Tongue (tissue), 2 donors: ENCODE measurements around the gene STAC2. TPM values are rescaled to one million over a fixed set of nuclear protein-coding genes. Genes with fewer than 3 reads are reported as not detected.

Experiments used
- DNase-seq: peaks from one replicate; pipeline ENCODE4 v3.0.0-alpha.2; 2015
- total RNA-seq: library from RNA; depleted of rRNA; stranded (reverse); fragments of >200 nt; gene quantifications from one replicate; pipeline ENCODE4 v1.2.3, GENCODE V29; 2014

The STAC2 gene
- total RNA-seq, 1 donor from 2014 or later: 0.41 TPM

DNA sequence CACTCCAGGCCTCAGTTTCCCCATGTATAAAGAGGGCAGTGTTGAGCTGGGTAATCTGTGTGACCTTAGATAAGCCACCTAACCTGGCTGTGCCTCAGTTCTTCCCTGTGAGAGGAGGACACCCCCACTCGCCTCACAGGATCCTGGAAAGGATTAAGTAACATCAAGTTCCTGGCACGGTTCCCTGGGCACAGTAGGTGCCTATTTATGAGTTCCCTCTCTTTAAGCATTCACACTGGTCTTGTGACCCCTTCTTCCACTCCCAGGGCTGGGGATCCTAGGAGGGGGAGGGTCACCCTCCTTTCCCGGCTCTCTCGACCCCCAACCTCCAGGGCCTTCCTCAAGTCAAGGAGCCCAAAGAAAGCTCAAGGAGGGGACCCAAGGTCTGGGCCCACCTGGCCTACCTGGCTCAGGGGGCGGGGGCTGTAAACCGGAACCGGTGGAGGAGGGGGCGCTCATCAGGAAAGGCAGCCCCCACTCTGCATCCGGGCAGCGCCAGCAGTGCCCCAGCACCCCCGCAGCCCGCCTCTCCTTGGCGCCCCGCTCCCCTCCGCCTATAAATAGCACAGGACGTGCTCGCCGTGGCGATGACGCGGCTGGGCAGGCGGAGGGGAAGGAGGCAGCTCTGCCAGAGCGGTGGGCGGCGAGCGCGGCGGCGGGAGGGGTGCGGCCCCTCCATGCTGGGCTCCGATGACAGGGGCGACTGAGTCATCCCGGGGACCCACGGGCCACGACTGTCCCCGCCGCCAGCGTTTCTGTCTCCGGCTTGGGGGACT lies 16.2 kb downstream of the STAC2 start:
- DNase-seq: peak; percentile 81

- peak; percentile 70 for DNase-seq
Observed at GRCh38 chr17:39208893-39209292, 16.9 kb downstream of the STAC2 start.

GRCh38 chr17:39208136-39208535 lies 17.6 kb downstream of the STAC2 start:
- no peak for DNase-seq

DNA sequence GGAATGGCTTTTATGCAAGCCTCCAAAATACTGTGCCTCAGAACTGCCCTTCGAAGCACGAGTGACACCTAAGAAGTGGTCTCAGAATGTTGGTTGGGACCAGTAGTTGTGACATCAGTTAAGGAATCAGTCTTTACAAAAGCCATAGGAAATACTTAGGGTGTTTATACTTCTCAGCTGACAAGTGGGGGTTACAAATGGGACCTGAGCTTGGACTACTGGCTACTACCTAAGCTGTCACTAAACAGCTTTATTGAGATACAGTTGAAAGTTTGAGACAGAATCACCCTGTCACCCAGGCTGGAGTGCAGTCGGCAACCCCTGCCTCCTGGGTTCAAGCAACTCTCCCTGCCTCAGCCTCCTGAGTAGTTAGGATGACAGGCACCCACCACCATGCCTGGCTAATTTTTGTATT lies 20.6 kb downstream of the STAC2 start:
- DNase-seq: no peak

GRCh38 chr17:39204245-39204644 lies 21.5 kb downstream of the STAC2 start:
- no peak for DNase-seq

GRCh38 chr17:39200957-39201510 lies 24.7 kb downstream of the STAC2 start:
- no peak for DNase-seq

DNA sequence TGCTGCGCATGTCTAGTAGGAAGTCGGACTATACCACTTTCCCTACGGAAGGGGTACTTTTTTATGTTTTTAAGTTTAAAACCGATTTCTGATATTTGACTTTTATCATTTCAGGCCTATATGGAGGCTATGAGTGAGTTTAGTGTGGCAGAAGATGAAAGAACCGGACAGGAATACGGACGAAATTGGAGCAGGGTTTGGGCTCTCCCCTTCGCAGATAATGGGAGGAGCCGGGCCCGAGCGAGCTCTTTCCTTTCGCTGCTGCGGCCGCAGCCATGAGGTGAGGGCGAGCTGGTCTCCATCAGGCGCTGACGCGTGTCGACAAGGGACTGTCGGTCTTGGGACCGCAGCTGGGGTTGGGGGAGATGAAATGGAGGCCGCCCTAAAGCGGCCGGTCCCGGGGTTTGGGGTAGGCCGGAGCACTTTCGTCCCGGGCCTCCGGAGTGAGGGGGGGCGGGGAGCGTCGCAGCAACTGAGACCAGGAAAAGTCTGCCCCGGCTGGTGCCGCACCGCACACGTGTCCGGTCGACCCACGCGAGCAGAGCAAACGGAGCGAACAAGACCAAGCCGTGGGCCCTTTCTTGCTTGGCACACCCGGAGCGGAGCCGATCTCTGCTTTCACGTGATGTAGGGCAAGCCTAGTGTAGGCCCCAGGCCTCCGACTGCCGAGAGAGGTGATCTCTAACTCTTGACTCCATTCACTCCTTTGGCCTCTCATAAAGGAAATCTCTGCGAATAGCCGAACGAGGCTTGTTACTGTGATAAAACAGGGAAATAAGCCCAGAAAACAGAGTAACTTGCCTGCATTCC lies 25.5 kb downstream of the STAC2 start, which contains the start of gene RPL19:
Gene RPL19 (plus strand): TSS at position 214 of the 810 bp plus-strand sequence. CDS start 62 bp downstream, at position 276.
- no peak for DNase-seq

GRCh38 chr17:39199820-39200069 lies 26.0 kb downstream of the STAC2 start:
- peak; percentile 97 for DNase-seq

DNA sequence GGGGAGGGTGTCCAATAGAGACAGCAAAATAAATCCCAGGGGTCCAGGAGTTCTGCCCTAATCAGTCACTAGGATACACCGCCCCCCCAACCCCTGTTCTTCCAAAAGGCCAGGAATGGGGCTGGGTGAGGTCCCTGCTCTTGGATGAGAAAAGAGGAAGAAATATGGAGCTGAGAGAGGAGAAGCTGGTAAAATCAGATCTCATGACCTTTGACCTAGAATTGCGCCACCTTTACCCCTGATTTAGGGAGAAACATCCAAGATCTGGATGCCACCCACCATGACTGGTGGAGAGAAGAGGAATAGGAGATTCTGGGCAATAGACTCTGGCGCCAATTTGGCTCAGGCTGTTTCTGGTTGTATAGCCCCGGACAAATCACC lies 27.6 kb downstream of the STAC2 start:
- no peak for DNase-seq

GRCh38 chr17:39197380-39198185 lies 28.2 kb downstream of the STAC2 start, which contains the start of gene CACNB1:
TSS of gene CACNB1 (minus strand) at chr17:39197669. CDS start at chr17:39197495, 174 bp downstream.
- DNase-seq: peak; percentile 93

DNA sequence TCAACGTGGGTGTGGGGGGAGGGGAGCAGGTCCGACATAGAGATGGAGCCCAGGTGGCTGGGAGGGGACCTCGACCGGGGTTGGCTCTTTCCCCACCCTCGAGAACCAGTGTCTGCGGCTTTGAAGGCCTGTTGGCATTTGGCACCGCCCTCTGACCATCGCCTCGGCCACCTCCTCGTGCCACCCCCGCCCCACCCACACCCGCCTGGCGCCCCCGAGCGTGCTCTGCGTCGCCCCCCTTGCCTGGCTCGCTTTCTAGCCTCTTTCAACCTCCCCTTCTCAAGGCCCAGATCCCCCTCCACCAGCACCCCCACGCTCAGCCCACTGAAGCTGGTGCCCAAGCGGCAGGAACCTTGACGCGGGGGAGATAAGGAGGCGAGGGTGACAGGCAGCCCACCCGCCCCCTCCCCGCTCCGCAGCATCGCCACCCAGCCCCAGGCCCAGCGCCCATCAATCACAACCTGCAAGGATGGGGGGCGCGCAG lies 28.9 kb downstream of the STAC2 start:
- DNase-seq: peak; percentile 84

- DNase-seq: peak; percentile 85
Observed at GRCh38 chr17:39196241-39196807, 29.4 kb downstream of the STAC2 start.

DNA sequence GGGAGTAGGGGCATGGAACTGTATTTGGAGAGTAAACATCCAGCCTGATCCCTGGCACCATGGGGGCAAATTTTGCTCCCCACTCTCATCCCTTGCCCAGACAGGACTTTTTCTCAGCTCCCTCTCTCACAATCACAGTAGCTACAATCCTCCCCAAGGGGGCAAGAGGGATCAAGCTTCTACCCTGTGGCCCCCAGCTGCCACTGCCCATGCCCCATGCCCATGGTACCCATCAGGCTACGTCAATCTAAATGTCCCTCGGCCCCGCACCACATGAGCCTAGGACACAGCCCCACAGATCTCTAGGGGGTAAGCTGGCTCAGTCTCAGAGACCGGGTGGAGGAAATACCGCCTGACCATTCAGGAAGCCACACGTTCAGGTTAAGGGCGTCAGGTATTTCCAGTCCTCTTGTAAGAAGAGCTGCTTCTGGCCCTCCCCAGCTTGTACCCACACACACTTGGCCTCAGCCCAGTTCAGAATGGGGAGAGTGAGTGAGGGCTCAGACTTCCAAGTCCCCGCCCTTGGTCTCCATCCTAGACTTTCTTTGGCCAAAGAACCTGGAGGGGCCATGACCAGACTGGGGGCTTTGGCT lies 30.1 kb downstream of the STAC2 start:
- DNase-seq: peak; percentile 77

DNA sequence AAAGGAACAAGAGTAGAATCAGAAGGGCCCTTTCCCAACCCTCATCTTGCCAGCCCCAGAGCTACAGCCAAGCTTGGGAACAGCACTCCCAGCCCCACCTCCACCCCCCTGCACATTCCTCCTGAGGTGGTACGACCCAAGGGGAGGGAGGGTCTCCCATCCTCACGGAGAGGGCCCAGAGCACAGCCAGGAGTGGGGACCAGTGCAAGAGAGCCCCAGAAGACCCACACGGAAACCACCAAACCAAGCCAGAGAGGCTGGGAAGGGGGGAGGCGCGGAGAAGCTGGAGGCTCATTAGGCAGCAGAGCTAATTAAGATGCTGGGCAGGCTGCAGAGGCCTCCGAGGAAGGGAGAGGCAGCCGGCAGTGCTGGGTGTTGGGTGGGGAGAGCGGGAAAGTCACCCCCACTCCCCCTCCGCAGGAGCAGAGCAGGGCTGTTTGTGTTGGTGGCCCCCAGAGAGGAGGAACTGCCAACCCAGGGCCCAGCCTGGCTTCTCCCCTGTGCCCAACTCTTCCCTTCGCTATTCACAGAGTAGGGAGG lies 30.7 kb downstream of the STAC2 start:
- no peak for DNase-seq

DNA sequence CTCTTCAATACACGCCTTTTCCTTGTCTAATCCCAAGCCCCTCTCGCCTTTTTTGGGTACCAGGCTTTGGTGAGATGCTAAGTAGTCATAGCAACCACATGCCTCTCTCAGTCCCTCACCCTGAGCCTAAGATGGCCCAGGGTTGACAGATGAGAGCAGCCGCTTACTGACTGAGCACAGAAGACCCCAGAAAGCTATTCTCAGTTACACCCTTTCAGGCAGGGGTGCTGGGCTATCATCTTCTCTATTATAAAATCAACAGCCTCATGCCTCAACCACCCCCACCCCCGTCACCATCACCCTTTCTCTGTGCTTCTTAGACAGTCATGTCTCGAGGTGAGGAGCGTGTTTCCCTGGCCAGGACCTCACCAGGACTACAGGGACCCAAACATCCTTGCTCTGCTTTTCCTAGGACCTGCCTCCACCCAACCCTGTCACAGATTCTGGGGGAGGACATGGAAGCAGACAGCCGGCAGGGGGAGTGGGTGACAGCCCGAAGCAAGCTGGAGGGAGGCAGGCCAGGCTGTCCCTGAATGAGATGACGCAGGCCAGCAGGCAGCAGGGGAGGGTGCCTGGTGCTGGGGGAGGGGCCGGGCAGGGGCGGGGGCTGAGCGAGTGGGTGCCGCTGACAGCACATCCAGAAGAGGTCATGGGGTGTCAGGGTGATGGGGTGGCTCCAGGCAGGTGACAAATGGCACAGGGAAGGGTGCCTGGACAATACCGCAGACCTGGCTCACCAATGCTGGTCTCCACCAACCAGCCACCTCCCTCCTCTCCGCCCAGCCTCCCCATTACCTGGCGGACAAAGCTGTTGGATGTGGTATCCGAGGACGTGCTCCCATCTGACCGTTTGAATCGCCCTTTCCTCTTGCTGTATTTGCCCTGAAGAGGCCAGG lies 31.4 kb downstream of the STAC2 start:
- DNase-seq: peak; percentile 87

DNA sequence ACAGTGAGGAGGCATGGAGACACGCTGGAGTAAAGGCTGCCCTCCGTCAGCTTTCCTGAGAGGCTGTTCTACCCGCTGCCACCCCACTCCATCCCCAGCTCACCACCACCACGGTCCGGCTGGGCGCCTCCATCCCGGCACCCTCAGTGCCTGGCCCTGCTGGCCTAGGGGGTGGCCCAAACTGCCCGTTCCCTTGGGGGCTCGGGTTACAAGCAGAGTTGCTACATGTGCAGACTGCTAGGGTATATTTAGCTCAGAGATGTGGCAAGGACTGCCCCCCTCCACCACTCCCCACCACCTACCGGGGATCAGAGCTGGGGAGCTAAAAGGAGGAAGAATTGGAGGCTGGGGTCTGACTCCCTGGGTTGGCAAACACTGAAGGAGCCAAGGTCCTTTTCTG lies 32.4 kb downstream of the STAC2 start:
- DNase-seq: peak; percentile 56

DNA sequence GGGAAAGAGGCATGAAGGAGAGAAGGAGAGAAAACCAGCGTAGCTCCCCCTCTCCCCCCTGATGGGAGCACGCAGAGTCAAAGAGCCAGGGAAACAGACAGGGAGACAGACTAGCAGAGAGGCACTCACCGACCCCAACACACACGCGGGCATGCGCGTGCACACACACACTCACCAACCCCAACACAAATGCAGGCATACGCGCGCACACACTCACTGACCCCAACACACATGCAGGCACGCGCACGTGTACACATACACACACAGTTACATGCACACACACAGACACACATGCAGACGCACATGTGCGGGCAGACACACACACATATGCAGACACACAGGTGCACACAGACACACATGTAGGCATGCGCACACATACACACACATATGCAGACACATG lies 32.8 kb downstream of the STAC2 start:
- DNase-seq: no peak

GRCh38 chr17:39191750-39192510 lies 33.8 kb downstream of the STAC2 start:
- DNase-seq: peak; percentile 81

- no peak for DNase-seq
Observed at GRCh38 chr17:39187152-39187830, 38.5 kb downstream of the STAC2 start.
